GM12873 (cell line): ENCODE results near the gene TACC2.

Source experiments
- TF ChIP-seq, protein P1 (sequence below): IDR thresholded peaks from 2 replicates; pipeline ENCODE4 v1.5.1; 2012; ENCODE audit warnings: low read depth, mild to moderate bottlenecking, moderate library complexity, low read length, control low read depth; ENCODE audit not compliant: insufficient read depth; ENCODE audit errors: missing control alignments

The TACC2 gene

GRCh38 chr10:122021828-122022227, 32.9 kb downstream of the TACC2 start:
- TF ChIP-seq, protein P1, sequence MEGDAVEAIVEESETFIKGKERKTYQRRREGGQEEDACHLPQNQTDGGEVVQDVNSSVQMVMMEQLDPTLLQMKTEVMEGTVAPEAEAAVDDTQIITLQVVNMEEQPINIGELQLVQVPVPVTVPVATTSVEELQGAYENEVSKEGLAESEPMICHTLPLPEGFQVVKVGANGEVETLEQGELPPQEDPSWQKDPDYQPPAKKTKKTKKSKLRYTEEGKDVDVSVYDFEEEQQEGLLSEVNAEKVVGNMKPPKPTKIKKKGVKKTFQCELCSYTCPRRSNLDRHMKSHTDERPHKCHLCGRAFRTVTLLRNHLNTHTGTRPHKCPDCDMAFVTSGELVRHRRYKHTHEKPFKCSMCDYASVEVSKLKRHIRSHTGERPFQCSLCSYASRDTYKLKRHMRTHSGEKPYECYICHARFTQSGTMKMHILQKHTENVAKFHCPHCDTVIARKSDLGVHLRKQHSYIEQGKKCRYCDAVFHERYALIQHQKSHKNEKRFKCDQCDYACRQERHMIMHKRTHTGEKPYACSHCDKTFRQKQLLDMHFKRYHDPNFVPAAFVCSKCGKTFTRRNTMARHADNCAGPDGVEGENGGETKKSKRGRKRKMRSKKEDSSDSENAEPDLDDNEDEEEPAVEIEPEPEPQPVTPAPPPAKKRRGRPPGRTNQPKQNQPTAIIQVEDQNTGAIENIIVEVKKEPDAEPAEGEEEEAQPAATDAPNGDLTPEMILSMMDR: no peak

GRCh38 chr10:122022276-122022675, 33.3 kb downstream of the TACC2 start:
- TF ChIP-seq, protein P1: no peak

GRCh38 chr10:122029499-122030199, 40.7 kb downstream of the TACC2 start:
- TF ChIP-seq, protein P1: no peak

DNA sequence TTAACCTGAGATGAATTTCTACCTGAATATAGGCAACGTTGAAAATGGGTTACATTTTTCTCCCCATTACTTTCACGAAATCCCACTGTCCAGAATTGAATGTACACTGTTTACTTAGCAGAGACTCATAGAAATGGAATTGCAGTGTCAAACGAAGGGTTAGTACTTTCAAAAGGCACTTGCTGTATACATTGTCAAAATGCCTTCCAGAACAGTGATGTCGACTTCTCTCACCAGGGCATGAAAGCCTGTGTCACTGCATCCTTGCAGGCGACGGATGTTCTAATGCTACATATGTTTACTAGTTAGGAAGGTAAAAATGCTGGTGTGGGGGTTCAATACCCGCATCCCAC, 41.2 kb downstream of the TACC2 start:
- TF ChIP-seq, protein P1: no peak

- TF ChIP-seq, protein P1: no peak
These were observed 44.4 kb downstream of the TACC2 start for GRCh38 chr10:122033224-122033926.

GRCh38 chr10:122034149-122034756, 45.3 kb downstream of the TACC2 start:
- TF ChIP-seq, protein P1: no peak

DNA sequence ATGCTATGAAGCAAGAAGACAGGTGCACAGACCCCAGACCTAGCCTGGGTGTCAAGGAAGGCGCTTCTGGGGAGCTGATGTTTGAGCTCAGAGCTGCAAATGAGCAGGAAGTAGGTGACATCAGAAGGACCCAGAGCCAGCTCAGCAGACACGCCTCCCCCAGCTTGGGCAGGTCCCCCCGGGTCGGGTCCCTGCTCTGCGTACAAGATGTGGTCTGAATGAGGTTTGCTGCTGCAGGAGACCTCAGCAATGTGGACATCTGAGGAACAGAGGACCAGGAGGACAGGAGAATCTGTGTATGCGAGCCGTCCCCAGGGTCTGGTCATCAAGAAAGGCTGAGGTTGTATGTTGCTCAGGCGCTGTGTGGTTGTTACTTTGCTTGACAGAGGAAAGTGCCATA, 51.8 kb downstream of the TACC2 start:
- TF ChIP-seq, protein P1: no peak
